Smooth muscle cell (in vitro differentiated cells): ENCODE measurements around the gene ARHGAP24. TPM values are rescaled to one million over a fixed set of nuclear protein-coding genes. Genes with fewer than 3 reads are reported as not detected.

Experiments used
- DNase-seq: peaks from one replicate; lab custom pipeline; 2025; ENCODE audit not compliant: unreplicated experiment; lab: John Stamatoyannopoulos, UW
- H2AFZ ChIP-seq: fragments of 200-600 bp; sonication (generic); 2 replicates; pipeline ENCODE4 v1.6.0; 2016; ENCODE audit warnings: antibody characterized with exemption, low read depth, mild to moderate bottlenecking
- H3F3A ChIP-seq: fragments of 200-600 bp; sonication (generic); 2 replicates; pipeline ENCODE4 v1.6.0; 2017; ENCODE audit warnings: antibody characterized with exemption, low read depth
- H3K27ac ChIP-seq: fragments of 200-600 bp; sonication (generic); 2 replicates; pipeline ENCODE4 v1.5.1; 2016; ENCODE audit warnings: low read depth, mild to moderate bottlenecking
- H3K27me3 ChIP-seq: fragments of 200-600 bp; sonication (generic); 2 replicates; pipeline ENCODE4 v1.6.1; 2016; ENCODE audit warnings: low read depth, mild to moderate bottlenecking
- H3K36me3 ChIP-seq: fragments of 200-600 bp; sonication (generic); 2 replicates; pipeline ENCODE4 v1.5.1; 2016; ENCODE audit warnings: low read depth
- H3K4me1 ChIP-seq: fragments of 200-600 bp; sonication (generic); 2 replicates; pipeline ENCODE4 v1.5.1; 2016; ENCODE audit warnings: low read depth
- H3K4me2 ChIP-seq: fragments of 200-600 bp; sonication (generic); 2 replicates; pipeline ENCODE4 v1.6.0; 2016; ENCODE audit warnings: mild to moderate bottlenecking
- H3K4me3 ChIP-seq: fragments of 200-600 bp; sonication (generic); 2 replicates; pipeline ENCODE4 v1.5.1; 2016; ENCODE audit warnings: mild to moderate bottlenecking
- H3K79me2 ChIP-seq: fragments of 200-600 bp; sonication (generic); 2 replicates; pipeline ENCODE4 v1.6.0; 2016; ENCODE audit warnings: low read depth, mild to moderate bottlenecking
- H3K9ac ChIP-seq: fragments of 200-600 bp; sonication (generic); 2 replicates; pipeline ENCODE4 v1.6.0; 2016; ENCODE audit warnings: low read depth
- H3K9me3 ChIP-seq: fragments of 200-600 bp; sonication (generic); replicated peaks from 2 replicates; pipeline ENCODE4 v1.5.1; 2016; ENCODE audit warnings: low read depth
- H4K20me1 ChIP-seq: fragments of 200-600 bp; sonication (generic); 2 replicates; pipeline ENCODE4 v1.6.0; 2016; ENCODE audit warnings: low read depth
- whole genome bisulfite sequencing: methylation state at CpG from one replicate; pipeline ENCODE4 v1.1.7; 2016; ENCODE audit warnings: low lambda C conversion rate; 5-methylcytosine and 5-hydroxymethylcytosine counted together
- polyA plus RNA-seq: library from polyadenylated mRNA; unstranded; fragments of >200 nt; fragmentation: Nextera tagmentation; extraction: Ambion mirVana; gene quantifications from 2 replicates; pipeline ENCODE4 v1.2.1, GENCODE V29; 2016
- total RNA-seq: library from RNA; depleted of rRNA; stranded (reverse); fragments of >200 nt; gene quantifications from 2 replicates; pipeline ENCODE4 v1.2.3, GENCODE V29; 2014
- TF ChIP-seq, protein P1 (sequence below): fragments of 200-600 bp; sonication (generic); IDR thresholded peaks from 2 replicates; pipeline ENCODE4 v1.5.1; 2017; ENCODE audit warnings: borderline replicate concordance, mild to moderate bottlenecking, antibody characterized with exemption; ENCODE audit not compliant: insufficient read depth, poor library complexity, severe bottlenecking

The ARHGAP24 gene
- total and polyA plus RNA-seq, 2 experiments from 2014 or later, result 4.9 to 18.2 TPM

DNA sequence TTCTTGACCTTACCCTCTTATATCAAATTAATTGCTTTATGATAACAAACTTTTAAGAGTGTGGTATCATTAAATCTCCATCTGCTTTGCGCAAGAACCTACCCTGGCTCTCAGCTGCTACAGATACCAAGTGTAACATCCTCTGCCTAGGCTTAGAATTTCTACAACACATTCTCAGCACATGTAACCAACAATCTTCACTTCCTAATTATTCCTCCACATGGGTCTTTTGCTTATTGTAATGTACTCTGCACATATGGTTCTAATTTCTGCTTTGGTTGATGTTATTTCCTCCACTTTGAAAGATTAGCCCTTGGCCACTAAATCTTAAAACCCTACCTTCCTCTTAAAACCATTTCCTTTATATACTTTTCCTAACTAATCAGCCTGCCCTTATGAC lies 242.4 kb downstream of the ARHGAP24 start:
- Histone ChIP-seq H3K4me2 (no peak overlapping the region), H3F3A (no peaks in the 10 kb centered on the region), H3K27me3 (no peaks in the 10 kb centered on the region), H3K9me3 (no peaks in the 10 kb centered on the region), H3K9ac (no peak overlapping the region), H3K36me3 (no peaks in the 10 kb centered on the region), H4K20me1 (no peaks in the 10 kb centered on the region), H2AFZ (no peak overlapping the region), H3K4me3 (no peak overlapping the region), H3K79me2 (no peaks in the 10 kb centered on the region), H3K27ac (no peak overlapping the region), H3K4me1 (no peaks in the 10 kb centered on the region)
- 58% methylated on average over 1 of the region's 1 CpG for WGBS
- DNase-seq, result no peak
- TF ChIP-seq, protein P1, sequence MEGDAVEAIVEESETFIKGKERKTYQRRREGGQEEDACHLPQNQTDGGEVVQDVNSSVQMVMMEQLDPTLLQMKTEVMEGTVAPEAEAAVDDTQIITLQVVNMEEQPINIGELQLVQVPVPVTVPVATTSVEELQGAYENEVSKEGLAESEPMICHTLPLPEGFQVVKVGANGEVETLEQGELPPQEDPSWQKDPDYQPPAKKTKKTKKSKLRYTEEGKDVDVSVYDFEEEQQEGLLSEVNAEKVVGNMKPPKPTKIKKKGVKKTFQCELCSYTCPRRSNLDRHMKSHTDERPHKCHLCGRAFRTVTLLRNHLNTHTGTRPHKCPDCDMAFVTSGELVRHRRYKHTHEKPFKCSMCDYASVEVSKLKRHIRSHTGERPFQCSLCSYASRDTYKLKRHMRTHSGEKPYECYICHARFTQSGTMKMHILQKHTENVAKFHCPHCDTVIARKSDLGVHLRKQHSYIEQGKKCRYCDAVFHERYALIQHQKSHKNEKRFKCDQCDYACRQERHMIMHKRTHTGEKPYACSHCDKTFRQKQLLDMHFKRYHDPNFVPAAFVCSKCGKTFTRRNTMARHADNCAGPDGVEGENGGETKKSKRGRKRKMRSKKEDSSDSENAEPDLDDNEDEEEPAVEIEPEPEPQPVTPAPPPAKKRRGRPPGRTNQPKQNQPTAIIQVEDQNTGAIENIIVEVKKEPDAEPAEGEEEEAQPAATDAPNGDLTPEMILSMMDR, result no peak

DNA sequence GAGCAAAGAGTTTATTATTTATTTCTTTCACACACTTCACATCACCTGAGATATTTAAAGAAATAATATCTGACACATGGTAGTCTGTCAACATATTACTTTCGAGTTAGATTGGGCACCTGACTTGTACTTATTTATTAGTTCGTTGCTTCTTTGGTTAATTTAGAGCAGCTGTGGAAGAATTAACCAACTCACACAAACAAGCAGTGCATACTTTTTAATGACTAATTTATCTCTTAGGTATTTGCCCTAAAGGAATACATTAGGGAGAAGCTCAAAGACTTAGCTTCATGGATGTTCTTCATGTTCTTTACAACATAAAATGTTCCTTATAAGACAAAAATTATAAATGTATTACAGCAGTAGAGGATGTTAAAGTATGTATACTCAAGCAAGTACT lies 242.9 kb downstream of the ARHGAP24 start:
- H3K9ac ChIP-seq, result no peak overlapping the region
- H3K27me3 ChIP-seq, result no peaks in the 10 kb centered on the region
- H3K36me3 ChIP-seq, result no peaks in the 10 kb centered on the region
- no peaks in the 10 kb centered on the region for H4K20me1 ChIP-seq
- H3K4me1 ChIP-seq, result no peaks in the 10 kb centered on the region
- WGBS, result 80% methylated on average over 2 of the region's 2 CpGs
- H3K4me2 ChIP-seq, result no peak overlapping the region
- no peak overlapping the region for H3K27ac ChIP-seq
- no peaks in the 10 kb centered on the region for H3K9me3 ChIP-seq
- H2AFZ ChIP-seq, result no peak overlapping the region
- DNase-seq, result no peak
- H3K4me3 ChIP-seq, result no peak overlapping the region
- TF ChIP-seq, protein P1, result no peak
- H3F3A ChIP-seq, result no peaks in the 10 kb centered on the region
- no peaks in the 10 kb centered on the region for H3K79me2 ChIP-seq

DNA sequence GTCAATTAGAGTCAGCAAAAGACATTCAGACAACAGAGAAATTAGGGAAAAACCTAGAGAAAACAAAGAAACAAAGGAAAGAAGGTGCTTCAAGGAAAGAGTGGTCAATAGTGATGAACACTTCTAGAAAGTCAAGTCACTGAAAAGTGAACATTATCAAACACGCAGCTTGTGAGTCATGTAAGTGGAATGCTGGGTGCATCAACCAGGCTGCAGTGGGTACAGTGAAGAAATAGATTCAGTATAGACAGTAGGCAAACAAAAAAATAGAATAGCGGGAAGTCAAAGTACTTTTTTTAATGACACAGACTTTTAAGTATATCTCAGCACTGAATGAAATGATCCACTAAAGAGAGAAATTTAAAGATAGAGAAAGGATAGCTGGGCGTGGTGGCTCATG lies 245.8 kb downstream of the ARHGAP24 start:
- H3K27me3 ChIP-seq, result no peaks in the 10 kb centered on the region

DNA sequence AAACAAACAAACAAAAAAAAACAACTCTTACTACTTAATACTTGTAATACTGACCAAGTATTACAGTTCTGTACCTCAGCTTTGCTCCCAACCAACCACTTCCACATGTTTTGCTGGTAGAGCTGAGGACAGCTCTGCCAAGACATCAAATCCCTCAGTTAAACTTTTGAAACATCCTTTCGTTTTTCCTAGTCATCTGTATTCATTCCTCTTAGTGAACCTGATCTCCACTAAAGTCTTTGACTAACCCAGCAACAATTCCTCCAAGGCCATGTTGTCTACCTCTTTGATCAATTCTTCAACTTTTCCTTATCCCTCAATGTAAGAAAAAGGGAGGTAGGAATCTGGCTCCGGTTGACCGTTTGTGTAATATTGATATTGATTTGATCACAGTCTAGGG lies 247.5 kb downstream of the ARHGAP24 start:
- no peaks in the 10 kb centered on the region for H3K4me1 ChIP-seq
- WGBS, result 96% methylated on average over 3 of the region's 3 CpGs
- no peak overlapping the region for H2AFZ ChIP-seq
- no peaks in the 10 kb centered on the region for H3K9me3 ChIP-seq
- no peaks in the 10 kb centered on the region for H3K36me3 ChIP-seq
- H3K4me3 ChIP-seq, result no peak overlapping the region
- peaks cover 8% of the 10 kb centered on the region for H3F3A ChIP-seq
- H3K79me2 ChIP-seq, result no peaks in the 10 kb centered on the region
- TF ChIP-seq, protein P1, result no peak
- no peak overlapping the region for H3K9ac ChIP-seq
- no peak overlapping the region for H3K27ac ChIP-seq
- H4K20me1 ChIP-seq, result no peaks in the 10 kb centered on the region
- DNase-seq, result no peak
- no peaks in the 10 kb centered on the region for H3K27me3 ChIP-seq
- no peak overlapping the region for H3K4me2 ChIP-seq

More for the DNA sequence above, 245.8 kb downstream of the ARHGAP24 start:
- WGBS, result 52% methylated on average over 3 of the region's 3 CpGs
- Histone ChIP-seq H3K9ac (no peak overlapping the region), H3K79me2 (no peaks in the 10 kb centered on the region), H4K20me1 (no peaks in the 10 kb centered on the region), H2AFZ (no peak overlapping the region), H3F3A (peaks cover 8% of the 10 kb centered on the region), H3K4me3 (no peak overlapping the region), H3K36me3 (no peaks in the 10 kb centered on the region), H3K27ac (no peak overlapping the region), H3K4me1 (no peaks in the 10 kb centered on the region), H3K9me3 (no peaks in the 10 kb centered on the region), H3K4me2 (no peak overlapping the region)
- TF ChIP-seq, protein P1, result no peak
- no peak for DNase-seq
